Measurements from ENCODE around the gene TMEM9.

DNA sequence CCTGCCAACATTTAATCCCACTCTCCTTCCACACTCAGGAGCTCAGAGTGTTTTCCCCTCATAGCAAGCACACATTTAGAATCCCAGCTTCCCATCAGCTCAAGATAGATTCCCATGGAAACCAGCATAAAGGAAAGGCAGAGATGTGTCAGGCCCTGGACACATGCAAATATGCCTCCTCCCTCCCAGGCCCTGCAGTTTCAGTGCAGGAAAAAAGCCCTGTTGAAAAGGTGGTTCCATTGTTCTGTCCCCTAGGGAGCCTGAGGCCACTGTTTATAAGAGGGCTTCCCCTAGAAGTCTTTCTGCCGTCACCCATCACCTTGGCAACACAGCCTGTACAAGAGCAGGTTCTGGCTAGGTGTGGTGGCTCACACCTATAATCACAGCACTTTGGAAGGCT, 45.7 kb downstream of the TMEM9 start:
- TF ChIP-seq CTCF (IDR thresholded peaks at IDR 0.05 in 4 of 5, conservative IDR thresholded peaks at IDR 0.05 in 1 of 5) (no peak), POLR2A (IDR thresholded peaks at IDR 0.05) (no peak)
